Measurements from ENCODE around the gene SLC35B1. TPM values are rescaled to one million over a fixed set of nuclear protein-coding genes. Genes with fewer than 3 reads are reported as not detected.

Gene SLC35B1
- total RNA-seq, 6 experiments from 2014 or later, result 31.7 to 80.0 (median 56.9) TPM

- no peaks in the 10 kb centered on the region for H3K27me3 ChIP-seq
- DNase-seq (no peak), ATAC-seq (no peak)
- intact Hi-C loops (cut with DNase I), result loop anchor here (2.0 to 5.0 kb wide), 2 partner anchors 126 to 127 kb away; no protein-coding TSS in a partner anchor
- H3K4me1 ChIP-seq, result no peaks in the 10 kb centered on the region
- no peak overlapping the region for H3K27ac ChIP-seq
- peaks cover 8 to 33% (median 27%) of the 10 kb centered on the region in 4 donors for H3K36me3 ChIP-seq
- no peaks in the 10 kb centered on the region for H3K9me3 ChIP-seq
- TF ChIP-seq POLR2A (IDR thresholded peaks at IDR 0.05) (no peak), CTCF (IDR thresholded peaks at IDR 0.05) (no peak)
- 56% methylated on average over 4 of the region's 6 CpGs for WGBS (ENCODE audit: insufficient coverage, low coverage, low lambda C conversion rate, missing lambda C conversion rate)
- no peak overlapping the region for H3K4me3 ChIP-seq
These were observed 9.8 kb downstream of the SLC35B1 start for GRCh38 chr17:49698005-49698404.

GRCh38 chr17:49696233-49696761 lies 11.5 kb downstream of the SLC35B1 start:
- H3K9me3 ChIP-seq, result no peaks in the 10 kb centered on the region
- H3K27me3 ChIP-seq, result peaks cover 0 to 3% of the 10 kb centered on the region in 2 donors
- ATAC-seq (peak in 3 of 4 donors; percentile 9 to 39 (median 23)), DNase-seq (no peak)
- H3K36me3 ChIP-seq, result peaks cover 0 to 16% (median 12%) of the 10 kb centered on the region in 4 donors
- intact Hi-C loops (cut with DNase I), result loop anchor here in 1 of 2 donors (5.0 kb wide), 1 partner anchor 124 kb away; no protein-coding TSS in a partner anchor
- no peak overlapping the region for H3K4me3 ChIP-seq
- WGBS (ENCODE audit: insufficient coverage, low coverage, low lambda C conversion rate, missing lambda C conversion rate), result 42% methylated on average over 6 of the region's 8 CpGs
- H3K4me1 ChIP-seq, result no peaks in the 10 kb centered on the region
- H3K27ac ChIP-seq, result no peak overlapping the region
- TF ChIP-seq POLR2A (IDR thresholded peaks at IDR 0.05) (no peak), CTCF (IDR thresholded peaks at IDR 0.05) (no peak)

GRCh38 chr17:49695698-49696232 lies 12.0 kb downstream of the SLC35B1 start:
- TF ChIP-seq CTCF (IDR thresholded peaks at IDR 0.05) (no peak), POLR2A (IDR thresholded peaks at IDR 0.05) (no peak)
- DNase-seq (no peak), ATAC-seq (no peak)
- 36% methylated on average over 5 of the region's 5 CpGs for WGBS (ENCODE audit: insufficient coverage, low coverage, low lambda C conversion rate, missing lambda C conversion rate)
- no peak overlapping the region for H3K4me3 ChIP-seq
- peaks cover 0 to 11% (median 7%) of the 10 kb centered on the region in 4 donors for H3K36me3 ChIP-seq
- H3K27me3 ChIP-seq, result peaks cover 0 to 3% of the 10 kb centered on the region in 2 donors
- no peaks in the 10 kb centered on the region for H3K9me3 ChIP-seq
- H3K4me1 ChIP-seq, result no peaks in the 10 kb centered on the region
- intact Hi-C loops (cut with DNase I), result loop anchor here in 1 of 2 donors (5.0 kb wide), 1 partner anchor 123 kb away; no protein-coding TSS in a partner anchor
- H3K27ac ChIP-seq, result no peak overlapping the region

- Histone ChIP-seq H3K4me3 (no peak overlapping the region), H3K27ac (no peak overlapping the region), H3K27me3 (peaks cover 0 to 3% of the 10 kb centered on the region in 2 donors), H3K4me1 (no peaks in the 10 kb centered on the region), H3K9me3 (no peaks in the 10 kb centered on the region), H3K36me3 (peaks cover 0 to 4% (median 1%) of the 10 kb centered on the region in 4 donors)
- intact Hi-C loops (cut with DNase I), result loop anchor here in 1 of 2 donors (5.0 kb wide), 1 partner anchor 123 kb away; no protein-coding TSS in a partner anchor
- ATAC-seq (peak; percentile 67 to 82 (median 75)), DNase-seq (peak in 1 of 3 donors; percentile 38)
- WGBS (ENCODE audit: insufficient coverage, low coverage, low lambda C conversion rate, missing lambda C conversion rate), result 15% methylated on average over 16 of the region's 16 CpGs
- no peak for TF ChIP-seq POLR2A (IDR thresholded peaks at IDR 0.05)
- TF ChIP-seq CTCF (IDR thresholded peaks at IDR 0.05), result peak; percentile 89 to 93 (median 91)
These were observed 12.7 kb downstream of the SLC35B1 start for GRCh38 chr17:49694847-49695697.

Measured in right lobe of liver (tissue), 6 donors.